Keratinocyte (primary cell): ENCODE results near the gene GPATCH2.

ENCODE experiments used
- CTCF ChIP-seq, 3 experiments: IDR thresholded peaks in 1 of 3; conservative IDR thresholded peaks in 1 of 3; optimal IDR thresholded peaks in 1 of 3; 2 replicates in 2 of 3; 3 replicates in 1 of 3; pipeline versions ENCODE3 to v1.5.1; 2011; ENCODE audit warnings: low read length in 3 of 3, mild to moderate bottlenecking in 3 of 3, moderate library complexity in 2 of 3, control low read depth in 1 of 3, inconsistent platforms in 1 of 3; ENCODE audit not compliant: insufficient read depth in 2 of 3; ENCODE audit errors: extremely low read depth in 1 of 3
- EZH2 ChIP-seq: IDR thresholded peaks from one replicate; pipeline ENCODE4 v1.6.1; 2012; ENCODE audit warnings: inconsistent platforms, mild to moderate bottlenecking, low read length, moderate library complexity

GRCh38 chr1:217602380-217602779, 28.5 kb downstream of the GPATCH2 start:
- no peak for TF ChIP-seq CTCF (optimal IDR thresholded peaks at IDR 0.05 in 1 of 3, IDR thresholded peaks at IDR 0.05 in 1 of 3, conservative IDR thresholded peaks at IDR 0.05 in 1 of 3; ENCODE audit: extremely low read depth in 1 of 3, insufficient read depth in 2 of 3, low read length in 3 of 3)
- no peak for TF ChIP-seq EZH2
